ENCODE data around the gene SMARCA2.

SMARCA2 gene

DNA sequence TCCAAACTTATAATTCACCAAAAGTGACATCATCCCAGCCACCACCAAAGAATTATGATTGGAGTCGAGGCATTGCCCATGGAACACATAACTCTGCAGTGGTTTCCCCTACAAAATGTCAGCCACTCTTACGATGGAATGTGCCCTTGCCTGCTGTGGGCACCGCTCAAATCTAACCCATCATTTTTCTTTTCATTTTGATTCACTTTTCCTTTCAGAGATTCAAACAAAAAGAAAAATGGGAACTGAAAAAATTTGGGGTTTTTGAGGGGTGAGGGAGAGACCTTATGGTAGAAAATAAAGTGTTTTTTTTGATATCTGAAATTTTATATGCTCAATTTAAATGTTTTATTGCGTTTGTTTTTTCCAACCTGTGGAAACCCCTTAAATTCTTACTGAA, 28.1 kb downstream of the SMARCA2 start:
- DNase-seq = no peak

DNA sequence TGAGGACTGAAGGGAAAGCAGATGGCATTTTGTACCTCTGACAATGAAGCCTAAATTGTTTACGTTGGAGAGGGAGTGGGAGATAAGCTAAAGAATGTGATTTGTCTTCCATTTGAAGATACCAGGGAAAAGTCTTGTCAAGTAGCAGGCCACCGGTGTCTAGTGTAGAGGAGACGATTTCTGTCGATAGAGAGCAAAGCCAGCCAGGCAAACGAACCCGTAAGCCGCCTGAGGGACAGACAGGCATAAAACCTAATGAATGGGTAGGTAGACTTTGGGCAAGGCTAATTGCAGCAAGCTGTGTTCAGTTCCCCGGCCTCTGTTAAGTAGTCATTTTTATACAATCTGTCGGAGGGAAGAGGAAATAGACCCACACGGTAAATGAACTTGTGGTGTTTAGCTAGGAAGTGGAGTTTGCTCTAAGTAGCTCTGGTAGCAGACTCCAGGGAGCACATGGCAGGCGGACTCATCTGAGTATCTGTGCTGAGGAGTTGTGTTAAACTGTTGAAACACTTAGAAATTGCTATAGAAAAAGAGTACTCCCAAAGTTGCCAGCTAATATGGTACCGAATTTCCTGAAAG, 28.8 kb downstream of the SMARCA2 start:
- DNase-seq = no peak

DNA sequence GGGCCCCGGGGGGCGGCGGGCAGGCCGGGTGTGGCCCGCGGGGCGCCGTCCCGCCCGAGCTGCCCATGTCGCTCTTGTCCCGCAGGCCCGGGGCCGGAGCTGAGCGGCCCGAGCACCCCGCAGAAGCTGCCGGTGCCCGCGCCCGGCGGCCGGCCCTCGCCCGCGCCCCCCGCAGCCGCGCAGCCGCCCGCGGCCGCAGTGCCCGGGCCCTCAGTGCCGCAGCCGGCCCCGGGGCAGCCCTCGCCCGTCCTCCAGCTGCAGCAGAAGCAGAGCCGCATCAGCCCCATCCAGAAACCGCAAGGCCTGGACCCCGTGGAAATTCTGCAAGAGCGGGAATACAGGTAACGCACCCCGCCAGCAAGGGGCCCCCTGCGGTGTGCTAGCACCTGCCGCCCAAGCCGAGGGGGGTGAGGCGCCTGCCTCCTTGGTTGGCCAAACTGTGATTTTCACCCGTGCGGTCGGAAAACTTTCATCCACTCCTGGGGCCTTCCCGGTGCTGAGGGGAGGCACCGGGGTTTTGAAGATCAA, 32.1 kb downstream of the SMARCA2 start:
- no peak for DNase-seq

DNA sequence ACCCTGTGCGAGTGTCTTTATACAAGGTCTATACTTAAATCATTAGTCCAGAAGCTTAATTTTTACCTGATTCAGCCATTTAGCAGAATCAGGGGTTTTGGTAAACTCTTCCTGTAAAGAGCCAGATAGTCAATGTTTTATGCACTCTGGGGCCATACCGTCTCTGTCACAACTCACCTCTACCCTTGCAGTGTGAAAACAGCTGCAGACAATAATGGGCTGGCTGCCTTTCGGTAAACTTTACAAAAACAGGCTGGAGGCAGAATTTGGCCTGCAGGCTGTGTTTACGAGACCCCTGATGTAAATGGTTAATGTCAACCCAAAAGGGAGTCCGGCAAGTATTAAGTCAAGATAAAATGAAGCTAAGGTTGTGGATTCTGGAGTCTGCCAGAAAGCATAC, 32.8 kb downstream of the SMARCA2 start:
- DNase-seq = no peak

DNA sequence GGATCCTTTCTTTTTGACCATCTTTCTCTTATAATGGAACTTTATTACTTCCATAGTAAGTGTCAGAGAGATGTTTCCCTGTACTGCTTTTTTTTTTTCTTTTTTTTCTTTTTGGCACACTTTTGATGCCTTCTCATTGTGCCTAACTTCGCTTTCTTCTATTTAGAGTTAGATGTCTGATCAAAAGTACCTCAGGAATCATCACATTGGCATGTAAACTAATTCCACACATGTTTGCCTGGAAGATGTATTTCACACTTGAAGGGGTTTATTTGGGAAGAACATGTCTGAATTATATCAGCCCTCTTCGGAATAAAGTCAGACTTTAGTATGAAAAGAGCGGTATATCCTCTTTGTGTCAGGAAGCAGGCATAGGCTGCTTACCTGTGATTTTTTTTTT, 35.1 kb downstream of the SMARCA2 start:
- no peak for DNase-seq

DNA sequence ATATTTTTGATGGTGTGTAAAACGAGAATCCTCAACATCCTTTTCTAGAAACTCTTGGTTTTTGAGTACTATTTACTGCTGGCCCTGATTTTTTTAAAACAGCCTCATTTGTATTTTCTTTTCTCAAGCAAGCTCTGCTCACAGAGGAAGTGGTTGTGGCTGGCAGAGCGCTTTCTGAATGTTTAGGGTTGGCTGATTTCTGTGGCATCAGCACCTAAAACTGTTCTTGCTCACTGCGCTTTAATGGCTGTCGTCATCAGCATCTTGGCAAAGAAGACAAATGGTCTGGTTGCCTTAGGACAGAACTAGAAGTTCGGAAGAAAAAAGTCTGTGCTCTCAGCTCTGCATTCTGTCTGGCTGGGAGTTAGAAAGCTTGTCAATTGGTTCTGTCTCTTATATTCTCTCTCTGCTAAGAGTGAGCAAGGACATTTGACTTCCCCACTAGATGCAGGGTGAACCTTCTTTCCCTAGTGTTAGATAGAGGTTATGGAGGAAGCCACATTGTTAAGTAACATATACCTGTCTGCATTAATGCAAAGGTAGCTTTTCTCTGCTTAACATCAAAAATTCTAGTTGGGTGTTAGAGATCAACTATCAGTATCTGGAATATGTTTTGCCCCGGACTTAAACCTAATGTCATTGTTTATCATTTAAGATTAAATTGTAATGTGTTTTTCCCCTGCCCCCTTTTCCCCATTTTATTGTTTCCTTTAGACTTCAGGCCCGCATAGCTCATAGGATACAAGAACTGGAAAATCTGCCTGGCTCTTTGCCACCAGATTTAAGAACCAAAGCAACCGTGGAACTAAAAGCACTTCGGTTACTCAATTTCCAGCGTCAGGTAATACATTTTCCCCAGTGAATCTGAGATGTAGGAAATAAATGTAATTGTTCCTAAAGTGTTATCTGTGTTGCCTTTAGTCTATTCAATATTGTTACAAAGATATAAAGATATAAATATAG, 39.0 kb downstream of the SMARCA2 start:
- peak; percentile 76 for DNase-seq

DNA sequence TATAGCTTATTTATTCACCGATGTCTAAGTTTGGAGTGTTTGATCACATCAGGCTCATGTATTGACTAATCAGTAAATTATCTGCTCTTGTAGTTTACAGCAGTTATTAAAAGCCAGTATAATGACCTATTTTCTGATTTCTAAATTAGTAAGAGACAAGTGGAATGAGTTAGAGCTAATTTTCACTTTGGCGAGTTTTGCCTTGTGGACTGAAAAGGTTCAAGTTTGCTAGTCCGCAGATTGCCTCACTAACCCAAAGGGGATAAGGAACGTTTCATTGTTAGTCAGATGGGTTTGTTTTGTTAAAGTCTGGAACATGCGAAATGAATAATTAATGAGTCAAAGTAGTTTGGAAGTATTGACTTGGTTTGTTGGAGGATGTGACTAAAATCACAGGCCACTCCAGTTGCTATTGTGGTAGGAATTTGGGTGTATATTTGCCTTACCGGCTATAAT, 40.1 kb downstream of the SMARCA2 start:
- DNase-seq = no peak

DNA sequence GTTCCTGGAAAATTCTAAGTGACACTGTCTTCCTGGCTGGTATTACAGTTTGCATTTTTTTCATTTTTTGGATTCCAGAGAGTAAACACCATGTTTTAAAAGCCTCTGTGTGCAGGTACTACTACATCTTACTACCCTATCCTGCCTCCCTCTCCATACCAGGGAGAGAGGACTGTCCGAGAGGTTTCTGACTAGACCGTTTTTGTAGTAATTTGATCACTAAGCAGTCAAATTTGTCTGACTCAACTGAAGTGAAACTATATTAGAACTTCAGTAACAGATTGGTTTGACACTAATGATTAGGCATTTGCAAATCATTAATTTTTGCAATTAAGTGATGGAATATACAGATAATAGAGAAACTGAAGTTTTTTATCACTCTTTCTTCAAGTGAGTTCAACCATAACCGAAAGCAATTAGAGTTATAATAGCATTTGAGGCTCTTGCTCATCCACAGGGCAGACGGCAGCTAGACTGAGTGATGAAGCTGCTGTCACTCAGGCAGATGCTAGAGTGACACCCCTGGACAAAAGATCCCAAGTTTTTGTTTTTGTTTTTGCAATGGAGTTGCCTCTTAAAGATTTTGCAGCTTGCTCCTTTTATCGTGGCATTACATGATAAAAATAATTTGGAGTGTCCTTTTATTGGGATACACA, 44.3 kb downstream of the SMARCA2 start:
- no peak for DNase-seq

DNA sequence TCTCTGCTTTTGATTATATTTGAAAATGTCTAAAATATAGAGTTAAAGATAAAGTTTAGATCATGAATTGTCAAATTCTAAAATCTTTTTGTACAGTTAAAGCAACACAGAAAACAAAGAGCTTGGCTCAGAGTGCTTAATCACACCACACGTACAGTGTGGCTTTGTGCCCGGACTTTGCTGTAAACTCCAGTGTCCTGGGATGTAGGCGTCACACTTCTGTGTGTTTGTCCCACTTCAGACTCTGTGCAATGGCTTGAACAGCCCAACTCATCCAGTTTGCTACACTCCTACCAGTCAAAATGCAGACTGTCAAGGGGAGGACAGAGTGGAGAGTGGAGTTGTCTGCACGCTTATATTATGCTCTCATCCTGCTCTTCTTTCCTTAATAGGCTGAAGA, 45.3 kb downstream of the SMARCA2 start:
- no peak for DNase-seq

DNA sequence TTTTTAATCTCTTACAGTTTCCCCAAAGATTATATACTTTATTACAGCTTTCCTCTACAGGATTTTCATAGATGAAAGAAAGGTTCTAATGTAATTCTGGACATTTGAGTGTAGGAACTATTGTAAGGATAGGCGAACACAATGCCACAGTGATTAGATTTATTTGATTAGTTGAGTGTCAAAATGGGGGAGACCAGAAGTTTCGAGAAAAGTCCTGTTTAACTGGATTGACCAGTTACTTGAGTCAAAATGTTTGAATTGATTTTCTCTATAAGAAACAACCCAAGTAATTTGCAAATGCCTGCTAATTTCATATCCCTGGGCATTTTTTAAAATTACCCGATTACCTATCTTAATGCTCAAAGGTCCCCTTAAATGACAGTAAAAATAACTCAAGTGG, 50.6 kb downstream of the SMARCA2 start:
- DNase-seq = no peak

DNA sequence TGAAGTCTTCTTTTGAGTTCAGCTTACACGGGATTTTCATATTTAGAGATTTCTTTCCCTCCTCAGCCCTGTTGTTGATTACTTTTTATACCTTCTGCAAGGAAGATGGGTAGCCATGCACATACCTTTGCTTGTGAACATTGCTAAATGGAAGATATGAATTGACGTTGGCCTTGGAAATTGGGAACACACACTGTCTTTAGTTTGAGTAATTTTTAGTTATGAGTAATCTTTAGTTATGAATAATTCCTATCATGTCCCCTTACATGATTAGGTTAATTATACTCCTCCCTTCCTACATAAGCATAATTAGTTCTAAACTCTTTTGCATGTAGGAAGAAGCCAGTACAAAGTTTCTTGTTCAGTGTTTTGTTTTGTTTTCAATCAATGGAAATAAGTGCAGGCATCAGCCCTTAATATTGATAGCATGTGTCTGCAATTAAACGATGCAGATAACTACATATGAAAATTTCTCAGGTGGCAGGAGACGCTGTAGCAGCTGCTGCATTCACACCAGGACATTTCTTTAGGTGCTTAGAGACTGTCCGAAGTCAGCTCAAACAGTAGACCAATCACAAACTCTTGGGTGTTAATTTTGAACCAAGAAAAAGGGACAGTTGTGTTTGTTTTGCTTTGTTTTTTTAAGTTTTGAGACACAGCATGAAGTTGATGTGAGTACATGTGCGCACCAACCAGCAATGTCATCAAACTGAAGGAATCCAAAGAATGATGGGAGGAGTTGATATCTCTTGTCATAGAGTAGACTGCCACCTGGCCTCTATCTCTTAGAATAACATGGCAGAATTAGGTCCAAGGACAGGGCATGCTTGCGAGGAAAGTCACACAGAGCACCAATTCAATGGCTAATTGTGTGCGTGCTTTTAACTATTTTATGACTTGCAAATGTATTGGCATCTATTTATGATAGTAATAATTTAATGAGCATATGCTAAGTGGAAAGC, 51.4 kb downstream of the SMARCA2 start:
- DNase-seq = no peak

DNA sequence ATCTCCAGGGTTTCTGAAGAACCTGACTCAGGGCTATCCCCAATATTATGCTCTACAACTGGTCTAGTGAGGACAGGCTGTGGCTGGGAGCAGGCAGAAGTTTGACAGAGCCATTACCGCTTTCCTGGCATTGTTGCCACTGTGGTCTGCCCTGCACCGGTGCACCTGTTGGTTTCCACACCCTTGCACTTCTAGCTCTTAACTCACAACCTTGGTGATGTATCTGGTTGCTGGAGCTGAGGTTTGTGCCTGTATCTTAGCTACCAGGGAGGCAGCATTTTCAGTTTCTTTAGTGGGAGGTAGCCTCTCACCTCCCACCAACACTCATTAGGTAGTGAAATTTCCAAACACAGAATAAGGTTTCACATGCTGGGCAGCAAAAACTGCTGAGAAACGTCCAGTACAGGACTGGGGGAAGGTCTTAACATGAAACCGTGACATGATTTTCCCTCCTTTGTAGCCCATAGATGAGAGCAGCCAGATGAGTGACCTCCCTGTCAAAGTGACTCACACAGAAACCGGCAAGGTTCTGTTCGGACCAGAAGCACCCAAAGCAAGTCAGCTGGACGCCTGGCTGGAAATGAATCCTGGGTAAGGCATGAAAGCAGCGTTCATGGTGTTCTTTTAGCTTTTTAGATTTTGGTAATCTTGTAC, 57.7 kb downstream of the SMARCA2 start:
- no peak for DNase-seq

DNA sequence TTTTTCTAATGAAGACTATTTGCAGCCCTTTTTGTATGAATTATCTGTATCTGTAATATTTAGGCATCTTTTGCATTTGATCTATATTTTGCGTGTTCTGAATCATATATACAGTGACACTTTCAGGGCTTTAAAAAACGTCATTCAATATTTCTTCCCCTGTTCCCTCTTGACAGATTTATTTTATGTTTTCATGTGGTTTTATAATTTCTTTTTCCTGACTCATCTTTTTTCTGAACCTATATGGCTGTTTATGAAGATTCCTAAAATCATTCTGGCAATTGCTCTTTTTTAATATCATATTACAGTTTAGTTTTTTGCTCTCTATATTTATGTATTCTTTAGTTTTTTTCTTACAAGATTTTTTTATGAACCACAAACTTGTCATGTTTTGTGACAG, 67.6 kb downstream of the SMARCA2 start:
- DNase-seq = no peak

DNA sequence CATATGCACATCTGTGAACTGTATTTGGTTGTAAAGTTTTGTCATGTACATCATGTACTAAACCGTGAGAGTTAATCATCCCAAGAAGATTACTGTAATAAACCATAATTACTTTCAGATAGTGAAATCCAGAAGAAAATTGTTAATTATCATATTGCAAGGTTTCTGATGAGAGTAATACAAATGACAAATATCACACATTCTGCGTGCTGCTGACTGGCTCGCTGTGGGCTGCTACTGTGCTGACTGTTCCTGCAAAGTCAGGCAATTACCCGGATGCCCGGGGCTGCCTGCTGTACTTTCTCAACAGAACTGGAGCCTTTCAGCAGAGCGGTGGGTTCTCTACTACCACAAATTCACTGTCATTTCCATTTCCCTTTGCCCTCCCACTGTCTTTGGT, 68.3 kb downstream of the SMARCA2 start:
- DNase-seq = no peak

DNA sequence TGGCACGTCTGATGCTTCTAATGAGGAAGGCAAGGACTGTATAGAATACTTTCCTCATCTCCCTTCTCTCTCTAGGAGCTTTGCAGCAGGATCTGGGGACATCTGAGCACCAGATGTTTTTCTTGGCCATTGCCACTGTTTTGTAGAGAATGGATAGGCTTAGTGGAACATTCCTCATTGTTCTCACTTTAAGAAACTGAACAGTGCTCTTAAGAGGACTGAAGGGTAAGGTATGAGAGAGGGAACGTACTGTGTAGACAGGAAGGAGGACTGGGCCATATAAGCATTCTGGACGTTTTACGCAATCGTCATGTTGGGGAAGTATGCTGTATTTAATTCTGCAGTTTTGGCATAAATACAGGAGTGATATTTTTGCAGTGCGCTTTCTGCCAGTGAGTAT, 70.6 kb downstream of the SMARCA2 start:
- DNase-seq = no peak

DNA sequence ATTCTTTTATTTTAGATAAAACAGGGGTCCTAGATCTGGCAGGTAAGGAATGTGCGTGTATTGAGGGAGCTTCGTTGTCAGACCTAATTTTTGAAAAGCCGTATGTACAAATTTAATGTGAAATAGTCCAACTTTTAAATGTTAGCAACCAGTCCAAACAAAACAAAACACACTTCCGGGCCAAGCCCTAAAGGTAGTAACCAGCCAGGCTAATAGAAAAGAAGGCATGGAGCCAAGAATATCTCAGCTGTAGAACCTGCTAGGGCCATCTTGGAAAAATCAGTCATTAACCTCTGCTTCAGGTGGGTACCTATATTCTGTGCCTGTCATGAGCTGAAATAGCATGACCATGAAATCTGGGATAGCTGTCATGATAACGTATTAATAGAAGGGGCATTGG, 71.0 kb downstream of the SMARCA2 start:
- DNase-seq = no peak

DNA sequence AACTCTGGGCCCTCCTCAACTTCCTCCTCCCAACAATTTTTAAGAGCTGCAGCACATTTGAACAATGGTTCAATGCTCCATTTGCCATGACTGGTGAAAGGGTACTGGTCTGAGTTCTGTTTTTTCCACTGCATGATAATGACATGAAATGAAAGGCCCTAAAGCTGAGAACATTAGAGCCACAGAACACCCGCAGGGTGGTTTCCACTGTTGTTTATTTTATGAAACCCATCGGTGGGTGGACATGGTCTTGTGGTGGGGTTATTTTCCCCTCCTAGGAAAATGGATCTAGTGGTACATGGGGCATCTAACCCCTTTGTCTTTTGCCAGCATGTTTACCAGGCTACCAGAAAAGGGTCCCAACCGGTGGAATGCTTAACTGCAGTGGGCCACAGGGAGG, 71.8 kb downstream of the SMARCA2 start:
- DNase-seq = no peak

DNA sequence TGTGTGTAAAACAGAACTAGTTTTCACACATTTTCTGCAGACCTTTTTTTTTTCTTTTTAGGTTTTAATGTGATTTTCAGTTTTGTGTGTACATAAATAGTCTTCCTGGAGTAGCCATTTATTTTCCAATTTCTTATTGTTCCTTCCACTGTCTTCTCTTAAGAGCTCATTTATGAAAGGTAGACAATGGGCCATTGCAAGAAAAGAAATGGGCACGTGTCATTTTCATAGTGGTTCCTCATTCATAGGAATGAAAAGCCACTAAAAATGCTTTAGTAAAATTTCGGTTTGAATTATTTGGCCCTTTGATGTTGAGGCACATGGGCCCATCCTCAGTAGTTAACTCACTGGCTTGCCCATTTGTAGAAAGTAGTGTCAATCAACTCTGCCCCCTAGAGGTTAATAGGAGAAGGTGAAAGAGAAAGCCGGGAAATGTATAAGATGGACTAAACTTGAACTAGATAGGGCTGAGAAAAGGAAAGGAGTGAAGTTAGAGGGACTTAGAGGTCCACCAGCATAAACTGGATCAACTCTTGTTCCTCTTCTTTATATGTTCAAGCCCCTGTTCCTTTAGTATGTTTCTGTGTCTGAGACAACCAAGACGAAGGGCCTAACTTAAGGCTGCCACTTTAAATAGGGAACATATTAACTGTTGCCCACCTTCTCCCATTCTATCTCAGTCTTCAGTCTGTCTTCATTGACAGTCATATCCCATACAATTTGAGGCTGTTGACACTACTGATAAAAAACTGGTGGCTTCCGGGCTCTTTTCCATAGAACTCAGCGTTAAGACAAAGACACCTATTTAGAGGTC, 72.6 kb downstream of the SMARCA2 start:
- no peak for DNase-seq

DNA sequence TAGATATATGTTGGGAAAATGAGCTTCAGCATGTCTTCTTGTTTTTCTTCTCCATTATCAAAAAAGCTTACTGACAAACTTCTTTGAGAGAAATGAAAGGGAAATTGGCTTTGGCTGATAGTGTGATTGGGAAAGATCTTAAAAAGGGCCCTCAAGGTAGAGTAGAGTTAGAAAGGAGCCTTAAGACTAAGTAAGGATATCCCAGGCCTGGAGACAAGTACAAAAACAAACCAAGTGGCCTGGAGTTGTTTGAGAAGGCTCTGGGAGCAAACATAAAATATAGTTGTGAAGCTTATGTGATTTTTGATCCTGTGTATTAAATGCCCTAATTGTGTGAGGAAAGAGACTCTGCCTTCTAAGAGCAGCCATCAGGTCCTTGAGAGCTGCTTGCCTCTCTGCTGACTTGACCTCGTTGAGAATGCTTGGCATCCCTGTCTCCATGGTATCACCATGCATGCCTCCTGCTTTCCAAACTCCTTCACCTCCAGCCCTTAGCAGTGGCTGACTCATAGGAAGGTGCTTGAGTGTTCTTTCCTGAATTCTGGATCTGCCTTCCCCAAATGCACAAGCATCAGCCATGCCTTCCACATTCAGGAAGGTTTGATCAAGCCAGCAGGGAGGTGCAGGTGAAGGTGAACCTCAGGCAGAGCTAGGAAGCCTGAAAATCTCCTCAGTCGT, 78.9 kb downstream of the SMARCA2 start:
- no peak for DNase-seq

DNA sequence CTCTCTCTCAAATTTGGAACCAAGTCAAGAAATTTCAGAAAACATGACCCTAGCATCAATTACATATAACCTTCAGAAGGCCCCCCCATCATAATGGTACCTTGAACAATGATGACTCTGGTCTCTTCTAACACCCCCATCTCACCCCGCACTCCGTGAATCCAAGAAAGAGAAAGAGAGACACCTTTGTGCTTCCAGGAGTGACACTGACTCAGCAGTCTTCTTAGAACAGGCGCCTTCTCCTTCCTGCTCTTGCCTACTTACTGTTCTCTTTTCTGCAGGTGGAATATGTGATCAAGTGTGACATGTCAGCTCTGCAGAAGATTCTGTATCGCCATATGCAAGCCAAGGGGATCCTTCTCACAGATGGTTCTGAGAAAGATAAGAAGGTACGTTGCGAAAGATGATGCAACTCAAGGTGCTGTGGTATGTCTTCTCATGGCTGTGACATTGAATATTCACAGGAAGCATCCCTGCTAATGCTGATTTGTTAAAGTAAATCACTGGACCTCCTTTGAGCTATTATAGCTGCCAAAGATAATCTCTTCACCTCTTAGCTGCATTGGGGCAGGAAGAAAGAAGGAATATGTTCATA, 81.3 kb downstream of the SMARCA2 start:
- no peak for DNase-seq
